Neuronal stem cell (in vitro differentiated cells): ENCODE data around the gene TMEM182.

Experiments used
- DNase-seq: peaks from one replicate; pipeline ENCODE4 v3.0.0-alpha.2; 2013; ENCODE audit warnings: low spot score
- H2AFZ ChIP-seq: one replicate; pipeline ENCODE4 v1.6.1; 2013; ENCODE audit warnings: mild to moderate bottlenecking, low read length, inconsistent platforms
- H2AK5ac ChIP-seq: 2 replicates; pipeline ENCODE4 v1.6.1; 2013; ENCODE audit warnings: low read depth, mild to moderate bottlenecking, inconsistent platforms, low read length, moderate library complexity, mixed read lengths
- H2BK120ac ChIP-seq: 2 replicates; pipeline ENCODE4 v1.6.1; 2013; ENCODE audit warnings: low read depth, mild to moderate bottlenecking, inconsistent platforms, low read length, moderate library complexity, mixed read lengths
- H2BK12ac ChIP-seq: one replicate; pipeline ENCODE4 v1.6.1; 2013; ENCODE audit warnings: low read length, inconsistent platforms
- H2BK15ac ChIP-seq: 2 replicates; pipeline ENCODE4 v1.6.1; 2013; ENCODE audit warnings: mild to moderate bottlenecking, low read length, inconsistent platforms, mixed read lengths
- H2BK5ac ChIP-seq: one replicate; pipeline ENCODE4 v1.6.1; 2013; ENCODE audit warnings: inconsistent platforms, mild to moderate bottlenecking, low read length, moderate library complexity
- H3K14ac ChIP-seq: one replicate; pipeline ENCODE4 v1.6.1; 2013; ENCODE audit warnings: low read length, inconsistent platforms
- H3K18ac ChIP-seq: 2 replicates; pipeline ENCODE4 v1.6.1; 2013; ENCODE audit warnings: low read length, inconsistent platforms
- H3K23ac ChIP-seq: 2 replicates; pipeline ENCODE4 v1.6.1; 2013; ENCODE audit warnings: low read depth, mild to moderate bottlenecking, mixed read lengths, low read length, inconsistent platforms; ENCODE audit not compliant: poor library complexity
- H3K27ac ChIP-seq: replicated peaks from 3 replicates; pipeline ENCODE4 v1.5.1; 2013; ENCODE audit warnings: low read length, inconsistent platforms
- H3K27me3 ChIP-seq, 3 experiments: 2 replicates each; pipeline ENCODE4 v1.6.1; 2013; ENCODE audit warnings: low read length in 3 of 3, mild to moderate bottlenecking in 2 of 3, inconsistent platforms in 1 of 3, low read depth in 1 of 3, mixed read lengths in 1 of 3, moderate library complexity in 1 of 3; ENCODE audit not compliant: control insufficient read depth in 3 of 3, insufficient read depth in 3 of 3
- H3K36me3 ChIP-seq, 2 donors: replicated peaks in 1 of 2; 2 replicates each; pipeline ENCODE4 v1.6.1; 2013; ENCODE audit warnings: low read length in 2 of 2; ENCODE audit not compliant: control insufficient read depth in 2 of 2, insufficient read depth in 2 of 2
- H3K4ac ChIP-seq: 2 replicates; pipeline ENCODE4 v1.6.1; 2013; ENCODE audit warnings: inconsistent platforms, mild to moderate bottlenecking, low read length, moderate library complexity
- H3K4me1 ChIP-seq, 2 donors: 1 replicate in 1 of 2; 2 replicates in 1 of 2; pipeline ENCODE4 v1.6.1; 2013; ENCODE audit warnings: low read length in 2 of 2, low read depth in 1 of 2; ENCODE audit not compliant: control insufficient read depth in 2 of 2, insufficient read depth in 1 of 2
- H3K4me2 ChIP-seq: one replicate; pipeline ENCODE4 v1.6.1; 2013; ENCODE audit warnings: mild to moderate bottlenecking, low read length, inconsistent platforms; ENCODE audit not compliant: insufficient read depth, poor library complexity, severe bottlenecking
- H3K4me3 ChIP-seq, 2 donors: 2 replicates each; pipeline ENCODE4 v1.5.1; 2013; ENCODE audit warnings: low read length in 2 of 2, mild to moderate bottlenecking in 2 of 2, inconsistent platforms in 1 of 2, moderate library complexity in 1 of 2
- H3K79me1 ChIP-seq: one replicate; pipeline ENCODE4 v1.6.1; 2013; ENCODE audit warnings: low read depth, mild to moderate bottlenecking, inconsistent platforms, low read length, moderate library complexity
- H3K9ac ChIP-seq: one replicate; pipeline ENCODE4 v1.6.1; 2013; ENCODE audit warnings: mild to moderate bottlenecking, low read depth, low read length, inconsistent platforms; ENCODE audit not compliant: poor library complexity
- H3K9me3 ChIP-seq, 2 donors: replicated peaks in 1 of 2; 2 replicates each; pipeline versions ENCODE3 to v1.6.1; 2013; ENCODE audit warnings: low read length in 2 of 2, mild to moderate bottlenecking in 2 of 2, inconsistent platforms in 1 of 2, low read depth in 1 of 2, mixed read lengths in 1 of 2, moderate library complexity in 1 of 2; ENCODE audit not compliant: control insufficient read depth in 2 of 2, insufficient read depth in 1 of 2
- H4K8ac ChIP-seq: one replicate; pipeline ENCODE4 v1.6.1; 2013; ENCODE audit warnings: low read depth, mild to moderate bottlenecking, inconsistent platforms, low read length, moderate library complexity
- H4K91ac ChIP-seq: one replicate; pipeline ENCODE4 v1.6.1; 2013; ENCODE audit warnings: low read length, low read depth, mild to moderate bottlenecking, inconsistent platforms; ENCODE audit not compliant: poor library complexity
- WGBS, 2 donors: extraction: QIAGEN DNeasy Blood & Tissue Kit; methylation state at CpG; one replicate each; pipeline ENCODE4 v1.1.7; 2013; ENCODE audit warnings: missing lambda C conversion rate in 2 of 2, mixed read lengths in 1 of 2; ENCODE audit not compliant: insufficient read length in 2 of 2, insufficient replicate concordance in 1 of 2; ENCODE audit errors: extremely low coverage in 2 of 2; 5-methylcytosine and 5-hydroxymethylcytosine counted together

Gene TMEM182

DNA sequence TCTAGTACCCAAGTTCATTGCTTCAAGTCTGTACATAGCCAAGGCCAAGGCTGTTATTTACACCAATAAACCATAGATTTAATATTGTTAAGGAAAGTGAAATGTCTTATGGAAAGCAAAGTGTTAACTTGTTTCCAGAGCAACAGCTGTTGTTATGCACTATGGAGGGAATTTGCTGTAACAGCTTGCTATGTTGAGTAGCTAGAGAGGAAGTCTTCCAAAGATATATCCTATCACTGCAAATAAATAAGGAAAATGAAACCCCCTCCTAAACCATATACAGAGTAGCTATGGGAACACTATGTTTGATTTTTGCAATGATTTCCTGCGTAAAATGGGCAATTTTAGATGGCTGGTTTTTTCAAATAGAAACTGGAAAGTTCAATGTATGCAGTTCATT, 21.1 kb downstream of the TMEM182 start:
- WGBS, 2 donors: no CpG with 5 or more reads among the region's 1 CpG
- no peak overlapping the region for H3K4ac ChIP-seq
- no peak overlapping the region for H2BK120ac ChIP-seq
- DNase-seq: no peak
- H3K36me3 ChIP-seq: no peaks in the 10 kb centered on the region
- H2AFZ ChIP-seq: no peak overlapping the region
- H2BK12ac ChIP-seq: no peak overlapping the region
- H3K27me3 ChIP-seq: no peaks in the 10 kb centered on the region
- no peak overlapping the region for H2BK5ac ChIP-seq
- H3K4me3 ChIP-seq: no peak overlapping the region
- H4K91ac ChIP-seq: no peak overlapping the region
- H2AK5ac ChIP-seq: no peak overlapping the region
- H3K14ac ChIP-seq: no peak overlapping the region
- no peak overlapping the region for H3K4me2 ChIP-seq
- peaks cover 3 to 12% of the 10 kb centered on the region in 2 donors for H3K4me1 ChIP-seq
- H3K9ac ChIP-seq: no peak overlapping the region
- H3K27ac ChIP-seq: no peak overlapping the region
- H2BK15ac ChIP-seq: no peak overlapping the region
- no peak overlapping the region for H3K23ac ChIP-seq
- no peaks in the 10 kb centered on the region for H3K79me1 ChIP-seq
- H3K9me3 ChIP-seq: no peaks in the 10 kb centered on the region
- H4K8ac ChIP-seq: no peak overlapping the region
- H3K18ac ChIP-seq: no peak overlapping the region

DNA sequence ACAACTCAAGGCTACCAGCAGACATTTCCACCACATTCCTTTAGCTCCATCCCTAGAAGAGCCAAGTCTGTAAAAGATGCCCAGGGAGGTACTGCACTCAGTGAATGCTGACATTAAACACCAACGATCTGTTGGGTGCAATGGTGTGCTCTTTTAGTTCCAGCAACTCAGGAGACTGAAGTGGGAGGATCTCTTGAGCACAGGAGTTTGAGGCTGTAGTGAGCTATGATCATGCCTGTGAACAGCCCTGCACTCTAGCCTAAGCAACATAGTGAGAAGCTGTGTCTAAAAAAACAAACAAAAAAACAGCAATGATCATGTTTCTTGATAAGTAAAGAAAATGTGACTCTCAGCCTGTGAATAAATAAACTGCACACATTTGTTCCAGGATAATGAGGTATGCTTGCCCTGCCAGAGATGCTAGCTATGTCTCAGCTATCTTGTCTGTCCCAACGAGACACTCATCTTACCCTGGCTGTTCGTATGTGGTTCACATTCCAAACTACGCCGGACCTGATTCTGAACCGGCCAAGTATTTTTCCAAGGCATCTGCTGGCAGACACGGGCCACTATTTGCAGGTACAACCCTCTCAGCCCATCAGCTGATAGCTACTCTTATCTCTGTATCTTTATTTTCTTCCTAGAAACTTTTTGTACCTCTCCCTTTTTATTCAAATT, 21.8 kb downstream of the TMEM182 start:
- Histone ChIP-seq H3K9ac (no peak overlapping the region), H2AFZ (no peak overlapping the region), H3K18ac (no peak overlapping the region), H3K27me3 (no peaks in the 10 kb centered on the region), H3K36me3 (no peaks in the 10 kb centered on the region), H3K4me3 (no peak overlapping the region), H4K91ac (no peak overlapping the region), H2BK12ac (no peak overlapping the region), H4K8ac (no peak overlapping the region), H3K79me1 (no peaks in the 10 kb centered on the region), H2AK5ac (no peak overlapping the region), H2BK120ac (no peak overlapping the region), H3K14ac (no peak overlapping the region), H3K23ac (no peak overlapping the region), H2BK15ac (no peak overlapping the region), H3K4me2 (no peak overlapping the region), H3K9me3 (no peaks in the 10 kb centered on the region), H3K27ac (no peak overlapping the region), H2BK5ac (no peak overlapping the region), H3K4ac (no peak overlapping the region), H3K4me1 (peaks cover 3 to 12% of the 10 kb centered on the region in 2 donors)
- DNase-seq: no peak
- no CpG with 5 or more reads among the region's 7 CpGs for WGBS, 2 donors

DNA sequence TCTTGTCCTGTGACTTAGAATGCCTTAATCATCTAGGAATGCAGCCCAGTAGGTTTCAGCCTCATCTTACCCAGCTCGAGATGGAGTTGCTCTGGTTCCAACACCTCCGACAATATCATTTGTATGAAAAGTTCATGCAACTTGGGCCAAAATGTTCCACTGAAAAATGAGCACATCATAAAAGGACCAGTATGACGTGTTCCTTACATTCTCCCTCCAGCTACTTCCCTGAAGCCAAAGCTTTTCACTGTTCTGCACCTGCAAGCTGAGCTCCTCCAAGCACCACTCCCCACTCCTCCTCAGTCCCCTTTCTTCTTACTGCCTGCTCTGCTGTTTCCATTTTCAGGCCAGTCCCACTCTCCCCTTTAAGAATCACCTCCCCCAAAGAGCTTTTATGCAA, 23.1 kb downstream of the TMEM182 start:
- Histone ChIP-seq H4K8ac (no peak overlapping the region), H2BK120ac (no peak overlapping the region), H3K9me3 (no peaks in the 10 kb centered on the region), H3K36me3 (no peaks in the 10 kb centered on the region), H3K9ac (no peak overlapping the region), H2AFZ (no peak overlapping the region), H3K4me1 (peaks cover 5 to 12% of the 10 kb centered on the region in 2 donors), H3K23ac (no peak overlapping the region), H2AK5ac (no peak overlapping the region), H3K14ac (no peak overlapping the region), H3K79me1 (no peaks in the 10 kb centered on the region), H2BK15ac (no peak overlapping the region), H3K27me3 (no peaks in the 10 kb centered on the region), H3K4ac (no peak overlapping the region), H2BK12ac (no peak overlapping the region), H3K4me3 (no peak overlapping the region), H4K91ac (no peak overlapping the region), H3K18ac (no peak overlapping the region), H3K4me2 (no peak overlapping the region), H3K27ac (no peak overlapping the region), H2BK5ac (no peak overlapping the region)
- no CpG with 5 or more reads among the region's 3 CpGs for WGBS, 2 donors
- no peak for DNase-seq

DNA sequence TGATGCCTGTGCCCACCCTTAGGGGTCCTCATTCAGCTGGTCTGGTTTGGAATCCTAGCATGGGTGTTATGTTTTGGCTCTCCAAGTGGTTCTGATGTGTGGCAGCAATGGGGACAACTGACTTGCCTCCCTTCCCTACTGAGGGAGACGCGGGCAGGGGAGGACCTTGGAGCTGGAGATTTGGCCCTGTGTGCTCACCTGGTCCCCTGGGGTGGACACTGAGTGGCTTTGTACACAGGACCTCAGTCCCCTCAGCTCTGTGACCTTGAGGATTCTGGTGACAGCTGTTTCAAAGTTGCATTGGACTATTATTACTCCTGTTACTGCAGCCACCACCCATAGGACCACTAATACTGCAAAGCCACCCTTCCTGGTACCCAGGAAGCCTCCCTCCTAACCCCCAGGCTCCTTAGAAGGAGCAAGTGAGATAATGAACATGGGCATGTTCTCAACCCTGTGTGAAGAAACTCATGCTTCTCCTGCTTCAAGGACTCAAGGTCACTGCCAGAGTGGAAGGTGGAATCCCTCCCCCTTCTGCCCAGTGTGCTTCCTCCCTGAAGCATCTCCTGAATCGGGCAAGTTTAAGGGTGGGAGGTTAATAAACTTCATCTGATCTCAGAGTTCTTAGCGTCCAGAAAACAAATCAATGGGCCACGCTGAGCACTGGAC, 26.5 kb downstream of the TMEM182 start:
- no peak for DNase-seq
- no CpG with 5 or more reads among the region's 5 CpGs for WGBS, 2 donors
- Histone ChIP-seq H3K27ac (no peak overlapping the region), H3K4me3 (no peak overlapping the region), H2AFZ (no peak overlapping the region), H3K14ac (no peak overlapping the region), H3K27me3 (no peaks in the 10 kb centered on the region), H3K4ac (no peak overlapping the region), H4K91ac (no peak overlapping the region), H2BK5ac (no peak overlapping the region), H3K4me2 (no peak overlapping the region), H3K18ac (no peak overlapping the region), H4K8ac (no peak overlapping the region), H2BK15ac (no peak overlapping the region), H3K9me3 (no peaks in the 10 kb centered on the region), H3K36me3 (no peaks in the 10 kb centered on the region), H3K23ac (no peak overlapping the region), H3K9ac (no peak overlapping the region), H3K79me1 (no peaks in the 10 kb centered on the region), H2BK12ac (no peak overlapping the region), H3K4me1 (peaks cover 8 to 14% of the 10 kb centered on the region in 2 donors), H2BK120ac (no peak overlapping the region), H2AK5ac (no peak overlapping the region)
